Uterus (tissue), 2 donors: ENCODE measurements around the gene RIPOR2.

Experiments
- CTCF ChIP-seq, 4 experiments: fragments of 200-600 bp in 2 of 4; fragments of 450-650 bp in 2 of 4; sonication (generic) in 2 of 4; IDR thresholded peaks; one replicate each; pipeline ENCODE4 v1.5.1; 2016 to 2019; ENCODE audit warnings: antibody characterized with exemption in 4 of 4, mild to moderate bottlenecking in 2 of 4, moderate library complexity in 1 of 4
- POLR2A ChIP-seq, 2 donors: fragments of 450-650 bp; IDR thresholded peaks; one replicate each; pipeline ENCODE4 v1.6.1; 2016; ENCODE audit warnings: antibody characterized with exemption in 2 of 2, mild to moderate bottlenecking in 1 of 2, moderate library complexity in 1 of 2

DNA sequence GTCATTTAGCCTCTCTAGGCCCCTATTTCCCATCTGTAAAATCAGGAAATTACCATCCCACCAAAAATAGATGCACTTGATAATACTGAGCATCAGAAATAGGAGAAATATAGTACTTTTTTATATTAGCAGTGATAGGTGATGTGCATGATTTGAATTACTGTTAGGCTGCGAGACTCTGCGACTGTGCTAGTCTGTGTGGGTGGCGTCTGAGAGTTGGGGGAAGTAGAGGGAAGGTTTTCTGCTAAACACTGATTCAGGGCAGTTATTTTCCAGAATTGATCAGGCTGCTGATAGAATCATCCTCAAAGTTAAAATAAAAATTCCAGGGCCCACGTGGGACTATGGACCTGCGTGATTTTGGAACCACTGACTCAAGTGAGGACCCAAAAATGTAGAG lies 76.6 kb downstream of the RIPOR2 start:
- TF ChIP-seq CTCF (IDR thresholded peaks at IDR 0.05): no peak
- no peak for TF ChIP-seq POLR2A (IDR thresholded peaks at IDR 0.05)
